GM12875 (cell line): ENCODE measurements around the gene RAMP3.
"Not testable (repeated sequence)": the region's sequence is repeated elsewhere in the genome, so short reads cannot be mapped to it uniquely, and the experiment has no call there.

ENCODE experiments used
- H3K4me3 ChIP-seq: one replicate; pipeline ENCODE4 v1.5.1; 2011; ENCODE audit warnings: low read depth, low read length, control low read depth
- TF ChIP-seq, protein P1 (sequence below): IDR thresholded peaks from 2 replicates; pipeline ENCODE4 v1.5.1; 2011; ENCODE audit warnings: low read depth, mild to moderate bottlenecking, control low read depth, inconsistent platforms, low read length, moderate library complexity, borderline replicate concordance; ENCODE audit not compliant: insufficient read depth

RAMP3 gene

DNA sequence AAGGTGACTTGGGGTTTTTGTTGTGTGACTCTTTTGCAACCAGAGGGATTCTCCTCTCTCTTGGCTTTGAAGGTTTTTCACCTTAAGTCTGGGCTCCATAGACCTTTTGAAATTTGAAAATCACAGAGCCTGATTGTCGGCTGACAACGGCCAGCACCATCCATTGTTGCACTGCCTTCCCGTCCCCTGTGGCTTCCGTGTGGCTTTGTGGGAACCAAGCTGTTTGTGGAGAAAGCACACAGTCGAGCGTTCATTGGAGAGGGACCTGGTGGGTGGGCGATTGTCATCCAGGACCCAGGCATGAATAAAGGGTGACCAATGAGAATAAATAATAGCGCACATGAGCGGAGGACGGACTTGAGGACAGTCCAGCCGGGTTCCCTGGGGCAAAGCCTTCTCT, 7.4 kb upstream of the RAMP3 start:
- TF ChIP-seq, protein P1, sequence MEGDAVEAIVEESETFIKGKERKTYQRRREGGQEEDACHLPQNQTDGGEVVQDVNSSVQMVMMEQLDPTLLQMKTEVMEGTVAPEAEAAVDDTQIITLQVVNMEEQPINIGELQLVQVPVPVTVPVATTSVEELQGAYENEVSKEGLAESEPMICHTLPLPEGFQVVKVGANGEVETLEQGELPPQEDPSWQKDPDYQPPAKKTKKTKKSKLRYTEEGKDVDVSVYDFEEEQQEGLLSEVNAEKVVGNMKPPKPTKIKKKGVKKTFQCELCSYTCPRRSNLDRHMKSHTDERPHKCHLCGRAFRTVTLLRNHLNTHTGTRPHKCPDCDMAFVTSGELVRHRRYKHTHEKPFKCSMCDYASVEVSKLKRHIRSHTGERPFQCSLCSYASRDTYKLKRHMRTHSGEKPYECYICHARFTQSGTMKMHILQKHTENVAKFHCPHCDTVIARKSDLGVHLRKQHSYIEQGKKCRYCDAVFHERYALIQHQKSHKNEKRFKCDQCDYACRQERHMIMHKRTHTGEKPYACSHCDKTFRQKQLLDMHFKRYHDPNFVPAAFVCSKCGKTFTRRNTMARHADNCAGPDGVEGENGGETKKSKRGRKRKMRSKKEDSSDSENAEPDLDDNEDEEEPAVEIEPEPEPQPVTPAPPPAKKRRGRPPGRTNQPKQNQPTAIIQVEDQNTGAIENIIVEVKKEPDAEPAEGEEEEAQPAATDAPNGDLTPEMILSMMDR, result no peak
- no peak overlapping the region for H3K4me3 ChIP-seq

DNA sequence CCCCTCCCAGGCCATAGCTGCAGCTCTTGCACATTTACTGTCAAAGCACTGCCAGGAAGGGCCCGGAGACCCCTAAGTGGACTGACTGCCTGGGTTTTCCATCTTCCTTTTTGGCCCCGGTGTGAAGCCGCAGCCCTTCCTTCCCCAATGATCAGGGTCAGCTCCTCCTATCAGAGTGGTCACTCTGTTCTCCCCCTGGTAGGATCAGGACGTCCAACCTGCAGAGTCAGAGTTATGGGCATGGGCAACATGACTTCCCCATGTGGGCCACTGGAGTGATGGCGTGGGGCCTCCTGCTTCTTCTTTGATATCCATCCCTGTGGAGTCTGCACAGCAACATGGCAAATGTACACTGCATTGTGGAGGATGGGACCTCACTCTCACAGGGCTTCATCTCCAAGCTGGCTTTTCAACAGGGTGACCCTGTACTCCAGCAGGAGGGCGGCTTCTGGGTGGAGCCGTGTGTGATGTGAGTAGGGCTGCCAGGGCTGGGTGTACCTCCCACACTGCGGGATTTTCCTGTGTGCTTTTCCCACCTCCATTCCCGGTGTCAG, 6.4 kb upstream of the RAMP3 start:
- TF ChIP-seq, protein P1, result no peak
- no peak overlapping the region for H3K4me3 ChIP-seq

- TF ChIP-seq, protein P1, result no peak
- H3K4me3 ChIP-seq, result no peak overlapping the region
These were observed 5.6 kb upstream of the RAMP3 start for GRCh38 chr7:45151967-45152366.

DNA sequence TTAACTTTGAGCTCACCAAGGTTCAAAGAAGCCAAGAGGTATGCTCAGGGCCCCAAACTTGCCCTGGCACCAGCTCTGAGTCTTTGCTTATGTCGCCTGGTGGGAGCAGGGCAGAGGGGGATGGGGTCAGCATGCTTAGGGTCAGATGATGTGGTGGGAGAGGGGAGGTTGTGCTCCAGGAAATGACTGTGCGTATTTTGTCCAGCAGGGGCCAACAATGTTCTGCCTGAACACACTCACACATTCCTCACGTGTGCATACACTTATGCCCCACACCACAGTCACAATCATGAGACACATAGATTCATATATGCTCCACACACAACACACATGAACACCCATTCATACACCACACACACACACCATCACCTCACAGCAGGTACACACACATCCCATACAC, 4.4 kb upstream of the RAMP3 start:
- no peak overlapping the region for H3K4me3 ChIP-seq
- TF ChIP-seq, protein P1, result no peak

DNA sequence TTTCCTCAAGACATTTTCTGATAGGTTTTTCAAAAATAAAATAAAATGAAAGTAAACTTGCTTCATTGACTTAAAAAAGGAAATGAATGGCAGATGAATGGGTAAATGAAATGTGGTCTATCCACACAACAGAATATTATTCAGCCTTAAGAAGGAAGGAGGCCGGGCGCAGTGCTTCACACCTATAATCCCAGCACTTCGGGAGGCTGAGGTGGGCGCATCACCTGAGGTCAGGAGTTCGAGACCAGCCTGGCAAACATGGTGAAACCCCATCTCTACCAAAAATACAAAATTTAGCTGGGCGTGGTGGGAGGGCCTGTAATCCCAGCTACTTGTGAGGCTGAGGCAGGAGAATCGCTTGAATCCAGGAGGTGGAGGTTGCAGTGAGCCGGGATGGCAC, 3.7 kb upstream of the RAMP3 start:
- not testable (repeated sequence) for H3K4me3 ChIP-seq

DNA sequence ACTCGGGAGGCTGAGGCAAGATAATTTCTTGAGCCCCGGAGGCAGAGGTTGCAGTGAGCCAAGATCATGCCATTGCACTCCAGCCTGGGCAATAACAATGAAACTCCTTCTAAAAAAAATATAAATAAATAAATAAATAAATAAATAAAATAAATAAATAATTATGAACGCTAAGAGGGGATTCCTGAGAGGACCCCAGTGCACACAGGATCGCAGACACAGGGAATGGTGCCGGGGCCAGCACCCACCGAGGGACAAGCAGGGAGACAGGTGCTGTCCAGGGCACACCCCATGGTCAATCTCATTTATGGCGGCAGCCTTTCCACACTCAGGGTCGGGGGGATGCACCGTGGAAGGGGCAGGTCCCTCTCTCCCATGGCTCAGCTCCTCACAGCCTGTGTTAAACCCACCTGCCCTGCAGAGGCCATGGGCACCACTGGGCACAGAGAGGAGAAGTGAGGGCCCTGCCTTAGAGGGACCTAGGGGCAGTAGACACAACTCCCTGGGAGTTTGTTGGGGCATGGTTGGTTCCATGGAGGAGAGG, 2.2 kb upstream of the RAMP3 start:
- H3K4me3 ChIP-seq, result no peak overlapping the region
- TF ChIP-seq, protein P1, result no peak

- TF ChIP-seq, protein P1, result no peak
- no peak overlapping the region for H3K4me3 ChIP-seq
These were observed 1.6 kb upstream of the RAMP3 start for GRCh38 chr7:45155941-45156340.
